Measurements from ENCODE around the gene SYTL5. TPM values are rescaled to one million over a fixed set of nuclear protein-coding genes. Genes with fewer than 3 reads are reported as not detected.
A peak's percentile ranks its signal among the peaks of the same experiment; 100 is the strongest.

Gene SYTL5
- total and polyA plus RNA-seq, 2 of the 4 experiments (the other 2 are of a cell fraction) = 0.19 to 0.54 TPM

DNA sequence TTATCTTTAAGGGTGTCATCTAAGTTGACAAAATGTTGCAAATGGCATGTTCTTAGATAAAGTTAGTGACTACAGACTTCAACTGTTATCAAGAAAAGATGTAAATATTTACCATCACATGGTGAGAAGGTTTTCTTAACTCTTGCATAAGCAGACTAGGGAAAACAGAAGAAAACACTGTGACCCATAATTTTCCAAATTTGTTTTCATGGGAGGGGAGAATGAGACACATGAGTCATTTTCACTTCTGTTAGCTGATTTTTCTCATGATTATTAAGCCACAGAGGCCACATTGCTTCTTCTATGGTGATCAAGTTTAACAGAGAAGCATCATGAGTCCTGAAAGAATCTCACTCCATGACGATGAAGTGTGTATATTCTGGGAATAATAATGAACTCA, 30.2 kb upstream of the SYTL5 start:
- no peaks in the 10 kb centered on the region for H3K36me3 ChIP-seq (ENCODE audit: control insufficient read depth, insufficient read depth, low read length)
- no peak overlapping the region for H2AFZ ChIP-seq (replicated peaks; ENCODE audit: low read length, poor library complexity)
- H2AK9ac ChIP-seq (replicated peaks; ENCODE audit: low read depth, low read length, poor library complexity) = no peak overlapping the region
- H3K4me2 ChIP-seq (ENCODE audit: low read depth, low read length) = no peak overlapping the region
- H4K8ac ChIP-seq (ENCODE audit: low read depth in 2 of 2, low read length in 2 of 2) = no peak overlapping the region
- ChIA-PET CTCF (no interaction called here), POLR2A (ENCODE audit: unreplicated experiment) (no interaction called here)
- TF ChIP-seq NFE2L2 (IDR thresholded peaks at IDR 0.05; ENCODE audit: low read depth, low read length) = no peak
- 0 out of 2 replicates have a peak, but pooled peaks have one; percentile 34 for TF ChIP-seq CEBPB (IDR thresholded peaks at IDR 0.05; ENCODE audit: low read depth, low read length)
- H2BK20ac ChIP-seq (ENCODE audit: low read depth, low read length) = no peak overlapping the region
- BruUV-seq (replicated peaks) = no TSS peak
- H3K4ac ChIP-seq (ENCODE audit: low read depth, low read length) = no peak overlapping the region
- no peak overlapping the region for H2BK120ac ChIP-seq (ENCODE audit: low read depth, low read length)
- H3K4me3 ChIP-seq (ENCODE audit: insufficient read depth, low read depth, low read length) = no peak overlapping the region
- no peaks in the 10 kb centered on the region for H3K4me1 ChIP-seq (ENCODE audit: control insufficient read depth, insufficient read depth, low read length)
- H2BK5ac ChIP-seq (ENCODE audit: low read depth, low read length, poor library complexity, severe bottlenecking) = no peak overlapping the region
- no peaks in the 10 kb centered on the region for H3K9me3 ChIP-seq (ENCODE audit: control insufficient read depth, insufficient read depth, low read length)
- no peak overlapping the region for H3K18ac ChIP-seq (ENCODE audit: low read depth, low read length)
- no peak overlapping the region for H3K23ac ChIP-seq (ENCODE audit: low read depth, low read length)
- no CpG with 5 or more reads among the region's 1 CpG for WGBS, 2 experiments (ENCODE audit: extremely low coverage in 2 of 2, insufficient read length in 1 of 2)
- peaks cover 3% of the 10 kb centered on the region; the same call in 1 of the 2 replicates for H3K27me3 ChIP-seq (ENCODE audit: control insufficient read depth, insufficient read depth, low read length)
- no peak overlapping the region for H4K5ac ChIP-seq (ENCODE audit: low read depth, low read length)
- H3K56ac ChIP-seq (ENCODE audit: extremely low read depth, insufficient read depth, low read length) = no peak overlapping the region
- intact Hi-C loops (cut with micrococcal nuclease) = no loop called here
- H2BK15ac ChIP-seq (ENCODE audit: low read depth, low read length) = no peak overlapping the region
- H3K9ac ChIP-seq (ENCODE audit: low read depth, low read length) = no peak overlapping the region
- no peaks in the 10 kb centered on the region for H3K9me1 ChIP-seq (ENCODE audit: insufficient read depth, low read length)
- H4K20me1 ChIP-seq (ENCODE audit: insufficient read depth, low read length) = no peaks in the 10 kb centered on the region
- dilution Hi-C loops (cut with HindIII; ENCODE audit: low sequenced_read_pairs, unreplicated experiment) = no loop called here
- no peak overlapping the region for H2AK5ac ChIP-seq (ENCODE audit: low read depth, low read length)
- no peak overlapping the region for H3K14ac ChIP-seq (replicated peaks; ENCODE audit: low read depth, low read length)
- peak; percentile 40 for ATAC-seq (ENCODE audit: low read depth)
- H3K27ac ChIP-seq (ENCODE audit: insufficient read depth, low read length) = no peak overlapping the region
- peak; percentile 5 for DNase-seq
- no peaks in the 10 kb centered on the region for H3K79me1 ChIP-seq (ENCODE audit: low read depth in 1 of 2, low read length in 2 of 2)
- in situ Hi-C loops (cut with MboI; ENCODE audit: low sequenced_read_pairs) = no loop called here
- no peak overlapping the region for H4K91ac ChIP-seq (ENCODE audit: insufficient read depth, low read depth, low read length)

Data from IMR-90 (cell line).